OCI-LY1 (cell line): Measurements from ENCODE around the gene KRTAP29-1.
A peak's percentile ranks its signal among the peaks of the same experiment; 100 is the strongest.

Experiments used
- H2AFZ ChIP-seq: fragments of 200-600 bp; sonication (generic), shearing (Covaris generic); 2 replicates; pipeline ENCODE4 v1.6.0; 2014; ENCODE audit warnings: antibody characterized with exemption, mild to moderate bottlenecking, low read length
- H3F3A ChIP-seq: fragments of 200-600 bp; sonication (generic), shearing (Covaris generic); 2 replicates; pipeline ENCODE4 v1.6.0; 2014; ENCODE audit warnings: mild to moderate bottlenecking, antibody characterized with exemption, low read length, moderate library complexity; ENCODE audit not compliant: insufficient read depth
- H3K27ac ChIP-seq: fragments of 200-600 bp; sonication (generic); 2 replicates; pipeline ENCODE4 v1.5.1; 2014; ENCODE audit warnings: low read length, mixed run types, mild to moderate bottlenecking, low read depth; ENCODE audit not compliant: poor library complexity, severe bottlenecking
- H3K27me3 ChIP-seq: fragments of 200-600 bp; sonication (generic); 2 replicates; pipeline ENCODE4 v1.6.0; 2014; ENCODE audit warnings: antibody characterized with exemption, mild to moderate bottlenecking, low read length, moderate library complexity; ENCODE audit not compliant: insufficient read depth
- H3K36me3 ChIP-seq: fragments of 200-600 bp; sonication (generic); 2 replicates; pipeline ENCODE4 v1.6.1; 2014; ENCODE audit warnings: mild to moderate bottlenecking, antibody characterized with exemption, low read length, moderate library complexity, mixed read lengths; ENCODE audit not compliant: insufficient read depth
- H3K4me1 ChIP-seq: fragments of 200-600 bp; sonication (generic); 2 replicates; pipeline ENCODE4 v1.5.1; 2014; ENCODE audit warnings: mild to moderate bottlenecking, low read length, moderate library complexity; ENCODE audit not compliant: insufficient read depth, severe bottlenecking
- H3K4me2 ChIP-seq: fragments of 200-600 bp; sonication (generic), shearing (Covaris generic); 2 replicates; pipeline ENCODE4 v1.6.1; 2014; ENCODE audit warnings: low read length
- H3K4me3 ChIP-seq: fragments of 200-600 bp; sonication (generic); 2 replicates; pipeline ENCODE4 v1.5.1; 2014; ENCODE audit warnings: low read length, low read depth, mild to moderate bottlenecking, mixed read lengths; ENCODE audit not compliant: poor library complexity, severe bottlenecking
- H3K79me2 ChIP-seq: fragments of 200-600 bp; shearing (Covaris generic); 2 replicates; pipeline ENCODE4 v1.6.1; 2016; ENCODE audit warnings: mixed run types, low read length, mixed read lengths; ENCODE audit not compliant: insufficient read depth
- H3K9ac ChIP-seq: fragments of 200-600 bp; sonication (generic), shearing (Covaris generic); 2 replicates; pipeline ENCODE4 v1.6.1; 2014; ENCODE audit warnings: mild to moderate bottlenecking, low read length, mixed read lengths
- H3K9me2 ChIP-seq: fragments of 200-600 bp; sonication (generic), shearing (Covaris generic); 2 replicates; pipeline ENCODE4 v1.6.1; 2014; ENCODE audit warnings: low read depth, mild to moderate bottlenecking, low read length, mixed read lengths
- H3K9me3 ChIP-seq: fragments of 200-600 bp; shearing (Covaris generic); 2 replicates; pipeline ENCODE4 v1.6.1; 2014; ENCODE audit warnings: low read length, mixed read lengths
- H4K20me1 ChIP-seq: fragments of 200-600 bp; sonication (generic), shearing (Covaris generic); 2 replicates; pipeline ENCODE4 v1.6.0; 2016; ENCODE audit warnings: mild to moderate bottlenecking, low read length; ENCODE audit not compliant: insufficient read depth
- CTCF ChIP-seq: fragments of 200-600 bp; sonication (generic), shearing (Covaris generic); IDR thresholded peaks from 2 replicates; pipeline ENCODE4 v1.5.1; 2017; ENCODE audit warnings: mild to moderate bottlenecking, antibody characterized with exemption, low read length, moderate library complexity, mixed read lengths
- EZH2 ChIP-seq: fragments of 200-600 bp; sonication (generic), shearing (Covaris generic); IDR thresholded peaks from 2 replicates; pipeline ENCODE4 v1.8.0; 2017; ENCODE audit warnings: borderline replicate concordance, mixed run types, mild to moderate bottlenecking, antibody characterized with exemption, low read length, moderate library complexity, mixed read lengths

Gene KRTAP29-1

GRCh38 chr17:41308251-41308917 is 5.7 kb upstream of the KRTAP29-1 start:
- H3F3A ChIP-seq, result no peaks in the 10 kb centered on the region
- no peak overlapping the region for H3K9ac ChIP-seq
- no peaks in the 10 kb centered on the region for H3K9me3 ChIP-seq
- H3K4me3 ChIP-seq, result peak overlapping the region; percentile 5
- peak overlapping the region; percentile 26 for H3K27ac ChIP-seq
- H3K9me2 ChIP-seq, result no peaks in the 10 kb centered on the region
- peak overlapping the region; percentile 12; the same call in 1 of the 2 replicates for H3K4me2 ChIP-seq
- no peaks in the 10 kb centered on the region for H4K20me1 ChIP-seq
- H2AFZ ChIP-seq, result no peak overlapping the region
- H3K27me3 ChIP-seq, result no peaks in the 10 kb centered on the region
- H3K36me3 ChIP-seq, result no peaks in the 10 kb centered on the region
- TF ChIP-seq EZH2 (no peak), CTCF (no peak)
- peaks cover 13% of the 10 kb centered on the region for H3K4me1 ChIP-seq
- no peaks in the 10 kb centered on the region for H3K79me2 ChIP-seq

GRCh38 chr17:41307647-41308046 is 5.0 kb upstream of the KRTAP29-1 start:
- H3K9me3 ChIP-seq, result no peaks in the 10 kb centered on the region
- peaks cover 13% of the 10 kb centered on the region for H3K4me1 ChIP-seq
- H3K27ac ChIP-seq, result no peak overlapping the region
- no peak overlapping the region for H2AFZ ChIP-seq
- TF ChIP-seq CTCF (no peak), EZH2 (no peak)
- H3F3A ChIP-seq, result no peaks in the 10 kb centered on the region
- no peak overlapping the region for H3K4me3 ChIP-seq
- H3K9me2 ChIP-seq, result no peaks in the 10 kb centered on the region
- H3K27me3 ChIP-seq, result no peaks in the 10 kb centered on the region
- H3K36me3 ChIP-seq, result no peaks in the 10 kb centered on the region
- no peaks in the 10 kb centered on the region for H4K20me1 ChIP-seq
- H3K79me2 ChIP-seq, result no peaks in the 10 kb centered on the region
- H3K9ac ChIP-seq, result no peak overlapping the region
- no peak overlapping the region for H3K4me2 ChIP-seq

GRCh38 chr17:41304091-41304490 is 1.4 kb upstream of the KRTAP29-1 start:
- no peak overlapping the region for H3K27ac ChIP-seq
- H3K27me3 ChIP-seq, result no peaks in the 10 kb centered on the region
- H3K79me2 ChIP-seq, result no peaks in the 10 kb centered on the region
- H3K9me2 ChIP-seq, result no peaks in the 10 kb centered on the region
- no peaks in the 10 kb centered on the region for H3K36me3 ChIP-seq
- no peaks in the 10 kb centered on the region for H3K9me3 ChIP-seq
- H2AFZ ChIP-seq, result no peak overlapping the region
- H3K4me2 ChIP-seq, result no peak overlapping the region
- H3K4me3 ChIP-seq, result no peak overlapping the region
- H4K20me1 ChIP-seq, result no peaks in the 10 kb centered on the region
- no peak overlapping the region for H3K9ac ChIP-seq
- no peaks in the 10 kb centered on the region for H3F3A ChIP-seq
- TF ChIP-seq CTCF (no peak), EZH2 (no peak)
- H3K4me1 ChIP-seq, result peaks cover 12% of the 10 kb centered on the region
